Panc1 (cell line): Measurements from ENCODE around the gene KRTAP10-7. TPM values are rescaled to one million over a fixed set of nuclear protein-coding genes. Genes with fewer than 3 reads are reported as not detected.
"Not testable (repeated sequence)": the region's sequence is repeated elsewhere in the genome, so short reads cannot be mapped to it uniquely, and the experiment has no call there.

Experiments used
- ATAC-seq: fragments of 200-7000 bp; cut with Tn5 transposase; 2 replicates; pipeline ENCODE4 v1.9.1; 2020; ENCODE audit warnings: mild to moderate bottlenecking, moderate library complexity
- BruUV-seq: library from RNA; stranded (reverse); fragments of 400-500 nt; replicated peaks from 2 replicates; lab custom pipeline; 2021; lab: Mats Ljungman, UMichigan
- CTCF ChIA-PET: fragments of 300-600 bp; sonication (Branson Sonifier 250); formaldehyde crosslinking; loops from one replicate; lab custom pipeline; 2022; ENCODE audit warnings: antibody characterized with exemption; lab: Charles Lee
- POLR2A ChIA-PET: fragments of 300-600 bp; sonication (Branson Sonifier 250); formaldehyde crosslinking; loops from one replicate; lab custom pipeline; 2022; ENCODE audit warnings: antibody characterized with exemption; lab: Charles Lee
- DNase-seq: peaks from one replicate; pipeline ENCODE4 v3.0.0-alpha.2; 2010; ENCODE audit warnings: low read depth, low spot score
- H3K27ac ChIP-seq: 2 replicates; pipeline ENCODE4 v1.5.1; 2011; ENCODE audit warnings: mild to moderate bottlenecking, low read length, inconsistent platforms
- H3K27me3 ChIP-seq: fragments of 200-500 bp; sonication (Bioruptor generic); 2 replicates; pipeline ENCODE4 v1.6.0; 2014; ENCODE audit warnings: low read length, inconsistent platforms; ENCODE audit not compliant: control insufficient read depth, insufficient read depth
- H3K36me3 ChIP-seq: fragments of 200-500 bp; sonication (Bioruptor generic); 2 replicates; pipeline ENCODE4 v1.5.1; 2014; ENCODE audit warnings: inconsistent platforms, mild to moderate bottlenecking, low read length, moderate library complexity; ENCODE audit not compliant: control insufficient read depth, insufficient read depth
- H3K4me1 ChIP-seq: 2 replicates; pipeline ENCODE4 v1.5.1; 2011; ENCODE audit warnings: inconsistent platforms, mild to moderate bottlenecking, low read length, moderate library complexity; ENCODE audit not compliant: control insufficient read depth, insufficient read depth
- H3K4me3 ChIP-seq, 2 experiments: 2 replicates each; pipeline ENCODE4 v1.5.1; 2011 to 2012; ENCODE audit warnings: low read depth in 2 of 2, low read length in 2 of 2, mild to moderate bottlenecking in 2 of 2, inconsistent platforms in 1 of 2, moderate library complexity in 1 of 2
- H3K9me3 ChIP-seq: fragments of 200-500 bp; sonication (Bioruptor generic); 2 replicates; pipeline ENCODE4 v1.5.1; 2014; ENCODE audit warnings: low read depth, mild to moderate bottlenecking, inconsistent platforms, low read length, moderate library complexity; ENCODE audit not compliant: control insufficient read depth, insufficient read depth
- CTCF ChIP-seq: fragments of 450-650 bp; IDR thresholded peaks from 2 replicates; pipeline ENCODE4 v1.5.1; 2017; ENCODE audit warnings: mild to moderate bottlenecking
- POLR2AphosphoS5 ChIP-seq: IDR thresholded peaks from 2 replicates; pipeline ENCODE4 v1.6.1; 2012; ENCODE audit warnings: mild to moderate bottlenecking, low read depth, low read length, moderate library complexity
- REST ChIP-seq, 2 experiments: IDR thresholded peaks; 2 replicates each; pipeline ENCODE4 v1.6.1; 2011 to 2012; ENCODE audit warnings: low read depth in 2 of 2, control low read depth in 1 of 2, low read length in 1 of 2, mild to moderate bottlenecking in 1 of 2, moderate library complexity in 1 of 2; ENCODE audit not compliant: insufficient read depth in 1 of 2
- SIN3A ChIP-seq: IDR thresholded peaks from 2 replicates; pipeline ENCODE4 v1.6.1; 2012; ENCODE audit warnings: low read depth, mild to moderate bottlenecking, low read length, moderate library complexity, borderline replicate concordance; ENCODE audit not compliant: insufficient read depth
- TCF7L2 ChIP-seq: IDR thresholded peaks from 2 replicates; pipeline ENCODE4 v1.6.1; 2011; ENCODE audit warnings: mild to moderate bottlenecking, low read depth, low read length, inconsistent platforms
- in situ Hi-C: cut with HindIII; loops from 2 replicates; pipeline ENCODE4 v1.10.0; 2016; ENCODE audit warnings: low sequenced_read_pairs, low pct_unique_long_range_greater_than_20kb
- intact Hi-C: fragments of 100-400 bp; cut with micrococcal nuclease; formaldehyde crosslinking; loops from one replicate; pipeline ENCODE4 v1.10.0; 2022; ENCODE audit not compliant: unreplicated experiment
- total RNA-seq: library from RNA; stranded (reverse); gene quantifications from one replicate; pipeline ENCODE4 v1.2.1, GENCODE V29; 2021; ENCODE audit not compliant: unreplicated experiment

KRTAP10-7 gene
- total RNA-seq, 1 experiment from 2014 or later = not detected

DNA sequence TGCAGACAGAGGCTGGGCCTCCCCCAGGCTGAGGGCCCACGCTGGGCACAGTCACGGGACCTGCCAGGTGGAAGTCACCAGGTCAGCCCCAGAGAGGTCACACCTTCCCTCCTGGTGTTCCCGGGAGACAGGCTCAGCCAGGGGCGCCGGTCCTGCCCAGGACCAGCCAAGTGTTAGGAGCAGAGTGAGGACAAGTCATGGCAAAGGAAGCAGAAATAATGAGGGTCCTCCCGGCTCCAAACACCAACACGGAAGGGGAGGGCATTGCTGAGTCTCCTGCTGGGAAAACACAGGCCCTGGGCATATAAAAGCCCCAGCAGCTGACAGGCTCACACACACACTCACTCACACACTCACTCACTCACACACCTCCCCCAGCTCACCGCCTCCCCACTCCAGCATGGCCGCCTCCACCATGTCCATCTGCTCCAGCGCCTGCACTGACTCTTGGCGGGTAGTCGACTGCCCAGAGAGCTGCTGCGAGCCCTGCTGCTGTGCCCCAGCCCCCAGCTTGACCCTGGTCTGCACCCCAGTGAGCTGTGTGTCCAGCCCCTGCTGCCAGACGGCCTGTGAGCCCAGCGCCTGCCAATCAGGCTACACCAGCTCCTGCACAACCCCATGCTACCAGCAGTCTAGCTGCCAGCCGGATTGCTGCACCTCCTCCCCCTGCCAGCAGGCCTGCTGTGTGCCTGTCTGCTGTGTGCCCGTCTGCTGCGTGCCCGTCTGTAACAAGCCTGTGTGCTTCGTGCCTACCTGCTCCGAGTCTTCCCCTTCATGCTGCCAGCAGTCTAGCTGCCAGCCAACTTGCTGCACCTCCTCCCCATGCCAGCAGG, 36.8 kb downstream of the KRTAP10-7 start, which contains the start of gene KRTAP10-10:
Gene KRTAP10-10, plus strand, starts transcription at position 339 of the 833 bp plus-strand sequence. Its CDS starts 62 bp downstream, at position 401.
- Histone ChIP-seq H3K4me3 (no peak within 1 kb of the TSS), H3K4me1 (no peaks in the 10 kb centered on the region), H3K27me3 (no peaks in the 10 kb centered on the region), H3K9me3 (no peaks in the 10 kb centered on the region), H3K36me3 (no peaks in the 10 kb centered on the region), H3K27ac (no peak within 1 kb of the TSS)
- BruUV-seq = no TSS peak
- POLR2A ChIA-PET = no interaction called here
- in situ Hi-C loops (no loop called here), intact Hi-C loops (no loop called here)
- CTCF ChIA-PET = no interaction called here
- DNase-seq = no peak
- peak; percentile 60 for ATAC-seq
- TF ChIP-seq REST (IDR thresholded peaks at IDR 0.05; ENCODE audit: insufficient read depth in 1 of 2, low read depth in 2 of 2, low read length in 1 of 2) (no peak), POLR2AphosphoS5 (no peak), TCF7L2 (no peak), SIN3A (no peak), CTCF (no peak)

DNA sequence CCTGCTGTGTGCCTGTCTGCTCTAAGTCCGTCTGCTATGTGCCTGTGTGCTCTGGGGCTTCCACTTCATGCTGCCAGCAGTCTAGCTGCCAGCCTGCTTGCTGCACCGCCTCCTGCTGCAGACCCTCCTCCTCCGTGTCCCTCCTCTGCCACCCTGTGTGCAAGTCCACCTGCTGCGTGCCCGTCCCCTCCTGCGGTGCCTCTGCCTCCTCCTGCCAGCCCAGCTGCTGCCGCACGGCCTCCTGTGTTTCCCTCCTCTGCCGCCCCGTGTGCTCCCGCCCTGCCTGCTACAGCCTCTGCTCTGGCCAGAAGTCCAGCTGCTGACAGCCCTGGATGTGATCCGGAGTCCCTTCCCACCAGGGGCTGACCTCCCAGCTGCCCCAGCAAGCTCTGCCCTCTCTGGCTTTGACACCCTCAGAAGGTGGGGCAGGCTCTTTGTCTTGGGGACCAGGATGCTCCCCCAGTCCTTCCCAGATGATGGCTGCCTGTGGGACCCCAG, 37.5 kb downstream of the KRTAP10-7 start:
- CTCF ChIA-PET, H3K36me3 ChIP-seq, in situ Hi-C loops, H3K4me3 ChIP-seq, BruUV-seq, DNase-seq, POLR2A ChIA-PET, H3K27me3 ChIP-seq, H3K4me1 ChIP-seq, H3K9me3 ChIP-seq, H3K27ac ChIP-seq, intact Hi-C loops: not testable (repeated sequence)
- peak; percentile 65 for ATAC-seq

GRCh38 chr21:44638506-44639330, 38.3 kb downstream of the KRTAP10-7 start:
- ATAC-seq, POLR2A ChIA-PET, in situ Hi-C loops, DNase-seq, H3K4me1 ChIP-seq, BruUV-seq, H3K4me3 ChIP-seq, H3K27me3 ChIP-seq, intact Hi-C loops, H3K27ac ChIP-seq, H3K9me3 ChIP-seq, H3K36me3 ChIP-seq: not testable (repeated sequence)
- CTCF ChIA-PET = interaction anchor here (0.6 kb wide), 1 partner anchor 278 kb away, joined by 4 read pairs; no protein-coding TSS in a partner anchor
